Upper lobe of right lung (tissue), 1 donor: Measurements from ENCODE around the gene FNTB. TPM values are rescaled to one million over a fixed set of nuclear protein-coding genes. Genes with fewer than 3 reads are reported as not detected.
A peak's percentile ranks its signal among the peaks of the same experiment; 100 is the strongest.

ENCODE experiments used
- ATAC-seq: fragments of 200-7000 bp; cut with Tn5 transposase; one replicate; pipeline ENCODE4 v1.9.1; 2020; ENCODE audit warnings: mild to moderate bottlenecking, moderate library complexity
- DNase-seq: peaks from one replicate; pipeline ENCODE4 v3.0.0-alpha.2; 2020
- H3K27ac ChIP-seq: fragments of 200-600 bp; one replicate; pipeline ENCODE4 v1.8.0; 2022
- H3K27me3 ChIP-seq: fragments of 200-600 bp; one replicate; pipeline ENCODE4 v1.8.0; 2022; ENCODE audit warnings: mild to moderate bottlenecking
- H3K36me3 ChIP-seq: fragments of 200-600 bp; one replicate; pipeline ENCODE4 v1.8.0; 2022
- H3K4me1 ChIP-seq: fragments of 200-600 bp; one replicate; pipeline ENCODE4 v1.8.0; 2022
- H3K4me3 ChIP-seq: fragments of 200-600 bp; one replicate; pipeline ENCODE4 v1.8.0; 2022; ENCODE audit warnings: mild to moderate bottlenecking
- H3K9me3 ChIP-seq: fragments of 200-600 bp; one replicate; pipeline ENCODE4 v1.8.0; 2022
- intact Hi-C: fragments of 100-400 bp; cut with DNase I; formaldehyde crosslinking; loops from one replicate; pipeline ENCODE4 v1.11.0; 2022
- total RNA-seq: library from RNA; stranded (reverse); fragmentation: NEBNext Ultra II Directional; extraction: Animal tissue kit (Norgen Biotek cat#: 25700); gene quantifications from one replicate; pipeline ENCODE4 v1.2.1, GENCODE V29; 2021
- TF ChIP-seq, protein P1 (sequence below): fragments of 200-600 bp; IDR thresholded peaks from one replicate; pipeline ENCODE4 v1.8.0; 2022; ENCODE audit warnings: antibody characterized with exemption
- donor health status: DM: no; HTN: yes; CAD: no; lungs with severe emphysema.

FNTB gene
- total RNA-seq, 1 donor from 2014 or later = 14.2 TPM

DNA sequence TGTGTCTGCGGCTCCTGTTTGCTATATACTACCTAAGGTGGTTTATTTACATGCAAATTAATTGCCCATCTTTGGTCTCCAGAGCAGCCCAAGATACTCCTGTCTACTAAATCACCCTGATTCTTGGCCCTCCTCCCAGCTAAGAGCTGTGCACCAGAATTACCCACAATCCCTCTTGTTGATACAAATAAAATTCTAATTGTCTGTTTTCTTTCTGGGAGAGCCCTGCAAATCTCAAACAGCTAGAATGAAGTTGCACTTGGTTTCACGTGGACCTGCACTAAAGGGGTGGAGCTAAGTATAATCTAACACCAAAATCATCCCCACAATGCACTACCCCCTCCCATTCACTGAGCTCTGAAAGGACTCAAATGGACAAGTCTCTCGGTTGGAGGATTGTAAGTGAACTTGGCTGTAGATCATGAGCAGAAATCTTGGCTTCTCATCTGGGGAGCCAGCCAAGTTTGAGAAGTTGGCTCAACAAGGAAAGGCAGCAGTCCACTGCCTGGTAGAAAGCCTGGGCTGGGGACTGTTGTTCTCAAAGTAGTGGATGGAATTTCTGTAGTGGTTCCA, 109.0 kb downstream of the FNTB start:
- DNase-seq = no peak

DNA sequence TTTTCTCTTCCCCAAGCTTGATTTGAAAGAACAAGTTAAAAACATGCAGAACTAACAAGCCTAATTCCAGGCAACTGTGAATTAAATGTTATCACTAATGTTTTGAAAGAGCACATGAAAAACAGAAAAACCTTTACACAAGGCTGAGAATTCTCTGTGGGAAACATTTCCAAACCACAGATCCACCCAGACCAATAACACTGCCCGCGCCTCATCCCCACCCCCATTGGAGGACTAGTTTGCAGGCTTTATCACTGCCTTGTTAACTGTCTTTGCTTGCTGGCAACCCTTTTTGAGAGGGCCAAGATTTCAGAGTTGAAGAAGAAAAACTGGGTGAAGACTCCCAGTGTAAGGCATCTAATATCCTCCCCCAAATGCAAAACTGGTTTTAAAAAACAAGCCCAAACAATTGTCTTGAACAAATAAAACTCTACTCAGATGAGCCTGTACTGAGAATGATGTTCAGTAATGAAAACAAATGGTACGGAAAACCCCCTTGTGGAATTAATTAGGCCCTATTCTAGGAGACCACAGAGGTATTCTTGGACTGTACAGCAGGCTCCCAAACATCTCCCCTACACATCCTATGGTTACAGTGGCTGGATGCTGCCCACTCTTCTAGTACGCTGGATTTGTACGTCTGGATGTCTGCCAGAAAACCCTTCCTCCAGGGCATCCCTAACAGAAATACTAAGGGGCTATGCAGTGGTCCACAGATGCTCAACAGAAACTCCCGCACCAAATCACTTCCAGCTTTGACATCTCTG, 109.8 kb downstream of the FNTB start:
- H3K27me3 ChIP-seq = no peaks in the 10 kb centered on the region
- H3K27ac ChIP-seq = no peak overlapping the region
- no peak overlapping the region for H3K4me3 ChIP-seq
- H3K36me3 ChIP-seq = peaks cover 37% of the 10 kb centered on the region
- intact Hi-C loops = no loop called here
- TF ChIP-seq, protein P1, sequence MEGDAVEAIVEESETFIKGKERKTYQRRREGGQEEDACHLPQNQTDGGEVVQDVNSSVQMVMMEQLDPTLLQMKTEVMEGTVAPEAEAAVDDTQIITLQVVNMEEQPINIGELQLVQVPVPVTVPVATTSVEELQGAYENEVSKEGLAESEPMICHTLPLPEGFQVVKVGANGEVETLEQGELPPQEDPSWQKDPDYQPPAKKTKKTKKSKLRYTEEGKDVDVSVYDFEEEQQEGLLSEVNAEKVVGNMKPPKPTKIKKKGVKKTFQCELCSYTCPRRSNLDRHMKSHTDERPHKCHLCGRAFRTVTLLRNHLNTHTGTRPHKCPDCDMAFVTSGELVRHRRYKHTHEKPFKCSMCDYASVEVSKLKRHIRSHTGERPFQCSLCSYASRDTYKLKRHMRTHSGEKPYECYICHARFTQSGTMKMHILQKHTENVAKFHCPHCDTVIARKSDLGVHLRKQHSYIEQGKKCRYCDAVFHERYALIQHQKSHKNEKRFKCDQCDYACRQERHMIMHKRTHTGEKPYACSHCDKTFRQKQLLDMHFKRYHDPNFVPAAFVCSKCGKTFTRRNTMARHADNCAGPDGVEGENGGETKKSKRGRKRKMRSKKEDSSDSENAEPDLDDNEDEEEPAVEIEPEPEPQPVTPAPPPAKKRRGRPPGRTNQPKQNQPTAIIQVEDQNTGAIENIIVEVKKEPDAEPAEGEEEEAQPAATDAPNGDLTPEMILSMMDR = no peak
- H3K4me1 ChIP-seq = peaks cover 59% of the 10 kb centered on the region
- DNase-seq = no peak
- no peaks in the 10 kb centered on the region for H3K9me3 ChIP-seq
- no peak for ATAC-seq

More for the DNA sequence above, 109.0 kb downstream of the FNTB start:
- H3K27me3 ChIP-seq = no peaks in the 10 kb centered on the region
- peaks cover 53% of the 10 kb centered on the region for H3K4me1 ChIP-seq
- no peak overlapping the region for H3K4me3 ChIP-seq
- peak overlapping the region; percentile 12 for H3K27ac ChIP-seq
- TF ChIP-seq, protein P1 = no peak
- intact Hi-C loops = no loop called here
- peak; percentile 60 for ATAC-seq
- H3K9me3 ChIP-seq = no peaks in the 10 kb centered on the region
- H3K36me3 ChIP-seq = peaks cover 45% of the 10 kb centered on the region

DNA sequence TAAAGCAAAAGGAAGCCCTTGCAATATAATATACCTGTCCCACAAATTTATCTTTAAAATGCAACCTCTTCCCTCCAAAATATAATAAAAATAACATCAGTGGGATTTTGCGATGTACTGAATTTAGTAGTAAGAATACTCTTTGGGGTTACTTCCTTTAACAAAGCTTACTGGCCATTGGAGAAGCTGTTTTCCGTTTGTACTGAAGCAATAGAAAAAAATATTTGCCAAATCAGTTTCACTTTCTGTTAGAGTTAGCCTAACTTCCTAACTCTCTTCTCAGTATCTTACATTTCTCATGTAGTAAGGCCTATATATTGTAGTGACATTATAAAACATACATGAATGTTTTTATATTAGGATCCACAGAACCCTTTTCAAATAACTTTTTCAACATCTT, 111.9 kb downstream of the FNTB start:
- H3K4me1 ChIP-seq = peaks cover 64% of the 10 kb centered on the region
- no peaks in the 10 kb centered on the region for H3K9me3 ChIP-seq
- H3K27me3 ChIP-seq = no peaks in the 10 kb centered on the region
- peak overlapping the region; percentile 63 for H3K27ac ChIP-seq
- H3K4me3 ChIP-seq = peak overlapping the region; percentile 19
- TF ChIP-seq, protein P1 = no peak
- no peak for DNase-seq
- intact Hi-C loops = no loop called here
- ATAC-seq = no peak
- peaks cover 17% of the 10 kb centered on the region for H3K36me3 ChIP-seq

DNA sequence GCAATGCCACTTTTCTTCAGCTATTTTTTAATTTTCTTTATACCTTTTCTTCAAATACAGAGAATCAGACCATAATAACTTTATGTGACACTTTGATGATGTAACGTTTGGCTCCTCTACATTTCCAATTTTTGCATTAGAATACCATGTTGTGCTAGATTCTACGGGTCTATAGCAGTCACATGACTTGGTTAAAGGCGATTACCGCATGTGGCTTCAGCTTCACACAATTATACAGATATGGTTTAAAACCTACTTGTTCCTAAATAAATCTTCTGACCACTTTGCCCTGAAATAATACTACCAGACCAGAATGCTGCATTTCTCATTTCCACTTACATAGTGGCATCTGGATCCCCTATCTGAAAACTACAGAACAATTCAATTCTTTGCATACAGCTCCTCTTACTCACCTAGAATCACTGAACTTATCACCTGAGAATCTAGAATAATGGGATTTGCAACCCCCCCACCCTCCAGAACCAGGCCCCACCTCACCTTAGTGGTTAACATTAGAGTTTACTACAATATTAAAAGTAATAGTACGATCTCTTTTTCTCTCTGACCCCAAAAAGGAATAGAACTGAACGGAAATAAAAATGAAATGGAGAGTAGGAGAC, 114.3 kb downstream of the FNTB start:
- no peaks in the 10 kb centered on the region for H3K9me3 ChIP-seq
- H3K4me1 ChIP-seq = peaks cover 54% of the 10 kb centered on the region
- intact Hi-C loops = no loop called here
- no peak for ATAC-seq
- H3K4me3 ChIP-seq = peak overlapping the region; percentile 88
- H3K27me3 ChIP-seq = no peaks in the 10 kb centered on the region
- TF ChIP-seq, protein P1 = no peak
- peak overlapping the region; percentile 95 for H3K27ac ChIP-seq
- no peak for DNase-seq
- H3K36me3 ChIP-seq = no peaks in the 10 kb centered on the region

DNA sequence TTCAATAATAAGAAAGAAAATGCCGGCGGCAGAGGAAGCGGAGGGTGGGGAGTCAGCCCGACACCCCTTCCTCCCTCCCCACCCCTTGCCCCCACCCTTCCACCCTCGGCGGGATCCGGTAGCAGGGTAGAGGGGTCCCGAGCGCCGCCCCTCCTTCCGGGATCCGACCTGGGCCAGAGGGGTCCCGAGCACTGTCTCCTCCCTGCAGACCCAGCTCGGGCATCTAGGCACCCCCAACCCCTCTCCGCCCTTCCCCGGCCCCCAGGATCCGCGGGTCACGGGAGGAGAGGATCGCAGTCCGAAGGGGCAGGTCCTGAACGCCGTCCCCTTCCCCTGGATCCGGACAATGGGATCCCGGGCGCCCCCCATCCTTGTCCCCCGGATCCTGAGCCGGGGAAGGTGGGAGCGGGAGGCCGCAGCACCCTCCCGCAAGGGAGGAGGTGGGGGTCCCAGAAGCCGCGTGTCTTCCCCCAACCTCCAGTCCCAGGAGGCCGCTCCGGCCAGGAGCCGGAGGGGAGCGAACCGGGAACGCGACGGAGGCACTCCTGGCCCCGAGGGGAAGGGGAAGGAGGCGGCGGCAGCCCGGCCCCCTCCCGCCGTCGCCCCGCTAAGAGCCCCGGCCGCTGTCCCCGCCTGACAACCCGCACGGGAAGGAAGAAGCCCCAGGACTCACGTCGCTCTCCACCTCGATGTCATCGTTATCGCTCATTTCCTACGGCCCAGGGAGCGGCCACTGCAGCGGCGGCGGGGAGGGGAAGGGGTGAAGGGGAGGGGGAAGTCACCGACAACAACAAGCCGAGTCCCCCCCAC, 115.1 kb downstream of the FNTB start:
- H3K4me1 ChIP-seq = peaks cover 46% of the 10 kb centered on the region
- DNase-seq (peak; percentile 70), ATAC-seq (peak; percentile 1)
- H3K27ac ChIP-seq = peak overlapping the region; percentile 95
- H3K36me3 ChIP-seq = no peaks in the 10 kb centered on the region
- H3K4me3 ChIP-seq = peak overlapping the region; percentile 88
- TF ChIP-seq, protein P1 = no peak
- intact Hi-C loops = no loop called here
- H3K27me3 ChIP-seq = no peaks in the 10 kb centered on the region
- H3K9me3 ChIP-seq = no peaks in the 10 kb centered on the region
